Esophagus squamous epithelium (tissue), 5 donors: ENCODE measurements around the gene NEK5. TPM values are rescaled to one million over a fixed set of nuclear protein-coding genes. Genes with fewer than 3 reads are reported as not detected.

Experiments
- DNase-seq: peaks from one replicate; lab custom pipeline; 2025; lab: John Stamatoyannopoulos, UW
- H3K27ac ChIP-seq, 4 donors: fragments of 200-600 bp; sonication (generic); one replicate each; pipeline ENCODE4 v1.5.1; 2016 to 2019; ENCODE audit warnings: mild to moderate bottlenecking in 1 of 4
- H3K27me3 ChIP-seq, 4 donors: fragments of 200-600 bp; sonication (generic); 1 replicate in 3 of 4; 2 replicates in 1 of 4; pipeline versions ENCODE4 v1.5.1 to v1.6.0; 2017 to 2021; ENCODE audit warnings: antibody characterized with exemption in 1 of 4
- H3K36me3 ChIP-seq, 3 donors: fragments of 200-600 bp; sonication (generic); one replicate each; pipeline ENCODE4 v1.5.1; 2016 to 2019
- H3K4me1 ChIP-seq, 3 donors: fragments of 200-600 bp; sonication (generic); one replicate each; pipeline ENCODE4 v1.5.1; 2017 to 2019
- H3K4me3 ChIP-seq, 4 donors: fragments of 200-600 bp; sonication (generic); 1 replicate in 3 of 4; 2 replicates in 1 of 4; pipeline ENCODE4 v1.5.1; 2016 to 2019; ENCODE audit warnings: mild to moderate bottlenecking in 2 of 4, moderate library complexity in 1 of 4
- H3K9me3 ChIP-seq, 3 donors: fragments of 200-600 bp; sonication (generic); one replicate each; pipeline ENCODE4 v1.5.1; 2016 to 2019
- POLR2A ChIP-seq, 4 donors: fragments of 450-650 bp; IDR thresholded peaks; one replicate each; pipeline ENCODE4 v1.6.1; 2017; ENCODE audit warnings: antibody characterized with exemption in 4 of 4, mild to moderate bottlenecking in 4 of 4, moderate library complexity in 3 of 4
- WGBS, 2 donors: methylation state at CpG; one replicate each; pipeline ENCODE4 v1.1.5; 2018; 5-methylcytosine and 5-hydroxymethylcytosine counted together
- intact Hi-C: fragments of 100-400 bp; cut with DNase I; formaldehyde crosslinking; loops from one replicate; pipeline ENCODE4 v1.15.0; 2022
- total RNA-seq, 4 donors: library from RNA; depleted of rRNA; stranded (reverse); fragments of >200 nt; gene quantifications; one replicate each; pipeline ENCODE4 v1.1.0, GENCODE V29; 2016
- TF ChIP-seq, protein P1 (sequence below), 6 experiments: fragments of 450-650 bp in 4 of 6; fragments of 200-600 bp in 2 of 6; sonication (generic) in 2 of 6; IDR thresholded peaks; one replicate each; pipeline ENCODE4 v1.5.1; 2016 to 2019; ENCODE audit warnings: antibody characterized with exemption in 6 of 6, mild to moderate bottlenecking in 4 of 6, moderate library complexity in 4 of 6
- donor health status: DM: yes; HTN: yes; CAD: no.

Gene NEK5
- total RNA-seq, 4 donors from 2014 or later, result 0.18 to 0.38 TPM; not detected in 2

DNA sequence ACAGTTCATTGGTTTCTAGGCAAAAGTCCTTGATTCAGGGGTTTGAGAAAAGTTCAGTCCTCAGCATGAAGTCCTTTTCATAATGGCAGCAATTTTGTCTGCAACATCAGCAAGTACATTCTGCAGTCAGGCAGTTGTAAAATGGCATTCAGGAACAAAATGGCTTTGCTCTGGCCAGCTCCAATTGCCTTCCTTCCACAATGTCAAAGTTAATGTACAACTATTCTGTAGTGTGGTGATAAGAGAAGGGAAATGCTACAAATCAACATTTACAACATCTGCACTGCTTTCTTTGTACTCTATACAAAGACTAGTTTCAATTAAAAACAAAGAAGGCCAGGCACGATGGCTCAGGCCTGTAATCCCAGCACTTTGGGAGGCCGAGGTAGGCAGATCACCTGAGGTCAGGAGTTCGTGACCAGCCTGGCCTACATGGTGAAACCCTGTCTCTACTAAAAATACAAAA, 32.3 kb upstream of the NEK5 start:
- no peak overlapping the region for H3K27ac ChIP-seq
- H3K9me3 ChIP-seq, result no peaks in the 10 kb centered on the region
- TF ChIP-seq, protein P1, sequence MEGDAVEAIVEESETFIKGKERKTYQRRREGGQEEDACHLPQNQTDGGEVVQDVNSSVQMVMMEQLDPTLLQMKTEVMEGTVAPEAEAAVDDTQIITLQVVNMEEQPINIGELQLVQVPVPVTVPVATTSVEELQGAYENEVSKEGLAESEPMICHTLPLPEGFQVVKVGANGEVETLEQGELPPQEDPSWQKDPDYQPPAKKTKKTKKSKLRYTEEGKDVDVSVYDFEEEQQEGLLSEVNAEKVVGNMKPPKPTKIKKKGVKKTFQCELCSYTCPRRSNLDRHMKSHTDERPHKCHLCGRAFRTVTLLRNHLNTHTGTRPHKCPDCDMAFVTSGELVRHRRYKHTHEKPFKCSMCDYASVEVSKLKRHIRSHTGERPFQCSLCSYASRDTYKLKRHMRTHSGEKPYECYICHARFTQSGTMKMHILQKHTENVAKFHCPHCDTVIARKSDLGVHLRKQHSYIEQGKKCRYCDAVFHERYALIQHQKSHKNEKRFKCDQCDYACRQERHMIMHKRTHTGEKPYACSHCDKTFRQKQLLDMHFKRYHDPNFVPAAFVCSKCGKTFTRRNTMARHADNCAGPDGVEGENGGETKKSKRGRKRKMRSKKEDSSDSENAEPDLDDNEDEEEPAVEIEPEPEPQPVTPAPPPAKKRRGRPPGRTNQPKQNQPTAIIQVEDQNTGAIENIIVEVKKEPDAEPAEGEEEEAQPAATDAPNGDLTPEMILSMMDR (IDR thresholded peaks at IDR 0.05), result no peak
- TF ChIP-seq POLR2A (IDR thresholded peaks at IDR 0.05), result no peak
- WGBS, 2 donors, result 74 to 92% methylated on average over 3 of the region's 3 CpGs
- H3K4me1 ChIP-seq, result peaks cover 6 to 35% (median 18%) of the 10 kb centered on the region in 3 donors
- H3K36me3 ChIP-seq, result peaks cover 0 to 8% (median 0%) of the 10 kb centered on the region in 3 donors
- intact Hi-C loops, result no loop called here
- DNase-seq, result no peak
- no peaks in the 10 kb centered on the region for H3K27me3 ChIP-seq
- no peak overlapping the region for H3K4me3 ChIP-seq

DNA sequence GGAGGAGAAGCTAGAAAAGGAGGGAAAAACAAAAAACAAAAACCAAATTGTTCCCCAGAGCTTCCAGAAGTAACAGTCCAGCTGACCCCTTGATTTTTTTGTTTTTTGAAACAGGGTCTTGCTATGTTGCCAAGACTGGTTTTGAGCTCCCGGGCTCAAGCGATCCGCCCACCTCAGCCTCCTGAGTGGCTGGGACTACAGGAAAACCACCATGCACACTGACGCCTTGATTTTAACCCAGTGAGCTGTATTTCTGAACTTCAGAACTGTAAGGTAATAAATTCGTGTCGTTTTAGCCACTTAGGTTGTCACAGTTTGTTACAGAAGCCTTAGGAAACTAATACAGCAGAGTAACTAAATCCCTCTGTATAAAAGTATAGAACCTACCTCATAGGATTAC, 31.6 kb upstream of the NEK5 start:
- TF ChIP-seq POLR2A (IDR thresholded peaks at IDR 0.05), result no peak
- TF ChIP-seq, protein P1 (IDR thresholded peaks at IDR 0.05), result no peak
- Histone ChIP-seq H3K4me1 (peaks cover 6 to 35% (median 18%) of the 10 kb centered on the region in 3 donors), H3K9me3 (no peaks in the 10 kb centered on the region), H3K4me3 (no peak overlapping the region), H3K27ac (no peak overlapping the region), H3K36me3 (peaks cover 0 to 1% (median 0%) of the 10 kb centered on the region in 3 donors), H3K27me3 (no peaks in the 10 kb centered on the region)
- 66 to 70% methylated on average over 6 of the region's 6 CpGs for WGBS, 2 donors
- intact Hi-C loops, result no loop called here
- no peak for DNase-seq

DNA sequence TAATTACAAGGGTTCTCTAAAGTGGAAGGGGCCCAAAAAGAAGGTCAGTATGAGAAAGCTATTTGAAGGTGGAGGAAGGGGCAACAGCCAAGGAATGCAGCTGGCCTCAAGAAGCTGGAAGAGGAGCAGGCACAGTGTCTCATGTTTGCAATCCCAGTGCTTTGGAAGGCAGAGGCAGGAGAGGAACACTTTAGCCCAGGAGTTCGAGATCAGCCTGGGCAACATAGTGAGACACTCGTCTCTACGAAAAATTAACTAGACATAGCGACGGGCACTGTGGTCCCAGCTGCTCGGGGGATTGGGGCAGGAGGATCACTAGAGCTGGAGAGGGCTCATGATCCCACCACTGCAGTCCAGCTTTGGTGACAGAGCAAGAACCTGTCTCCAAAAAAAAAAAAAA, 31.2 kb upstream of the NEK5 start:
- no peaks in the 10 kb centered on the region for H3K36me3 ChIP-seq
- peaks cover 6 to 35% (median 18%) of the 10 kb centered on the region in 3 donors for H3K4me1 ChIP-seq
- 96 to 100% methylated on average over 5 to 6 of the region's 6 CpGs for WGBS, 2 donors
- H3K4me3 ChIP-seq, result peak overlapping the region in 2 of 4 donors; percentile 94 to 99
- no peaks in the 10 kb centered on the region for H3K9me3 ChIP-seq
- DNase-seq, result no peak
- TF ChIP-seq, protein P1 (IDR thresholded peaks at IDR 0.05), result no peak
- TF ChIP-seq POLR2A (IDR thresholded peaks at IDR 0.05), result no peak
- no peaks in the 10 kb centered on the region for H3K27me3 ChIP-seq
- peak overlapping the region in 2 of 4 donors; percentile 75 to 93 for H3K27ac ChIP-seq
- intact Hi-C loops, result no loop called here

DNA sequence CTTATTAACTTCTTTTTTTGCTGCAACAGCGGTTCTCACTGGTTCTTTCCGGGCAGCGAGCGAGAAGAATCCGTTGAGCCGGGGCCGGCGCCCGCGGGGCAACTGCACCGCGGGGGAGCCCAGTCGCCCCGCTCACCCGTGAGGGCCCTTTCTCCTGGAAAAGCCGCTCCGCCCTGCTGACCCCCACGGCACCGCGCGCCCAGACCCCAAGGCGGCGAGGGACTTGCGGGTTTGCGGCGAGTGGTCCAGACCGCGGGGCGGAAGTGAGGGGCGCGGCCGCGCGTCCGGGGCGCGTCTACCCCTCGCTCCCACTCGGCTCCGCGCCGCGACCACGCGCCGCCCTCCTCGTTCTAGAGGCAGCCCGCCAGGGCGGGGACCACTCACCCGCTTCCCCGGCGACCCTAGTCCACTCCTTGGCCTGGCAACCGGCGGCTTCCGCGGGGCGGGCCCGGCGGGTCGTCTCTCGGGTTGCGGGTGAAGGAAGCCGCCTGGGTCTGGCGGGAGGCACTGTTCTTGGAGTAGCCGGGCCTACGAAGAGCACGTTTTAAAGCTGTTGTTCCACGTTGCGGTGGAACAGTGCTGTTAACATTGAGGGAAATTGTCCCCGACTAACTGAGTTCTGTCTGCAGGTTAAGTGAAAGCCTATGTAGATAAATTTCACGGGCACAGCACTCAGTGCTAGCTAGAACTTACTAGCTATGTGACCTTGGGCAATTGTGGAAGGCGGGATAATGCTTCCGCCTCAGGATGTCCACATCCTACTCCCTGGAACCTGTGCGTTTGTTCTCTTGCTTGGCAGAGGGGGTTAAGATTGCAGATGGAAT, 30.5 kb upstream of the NEK5 start, which contains the start of gene NEK3:
Gene NEK3 (minus strand): TSS at position 439 of the 824 bp plus-strand sequence. CDS start 3,406 bp downstream, outside the sequence.
- 11 to 27% methylated on average over 5 to 6 of the region's 74 CpGs for whole genome bisulfite sequencing, 2 donors
- H3K27ac ChIP-seq, result peak within 1 kb of the TSS; percentile 75 to 93 (median 88)
- DNase-seq, result peak; percentile 6
- TF ChIP-seq, protein P1 (IDR thresholded peaks at IDR 0.05), result no peak
- TF ChIP-seq POLR2A (IDR thresholded peaks at IDR 0.05), result peak in 1 of 4 donors; percentile 13
- peaks cover 6 to 35% (median 18%) of the 10 kb centered on the region in 3 donors for H3K4me1 ChIP-seq
- no peaks in the 10 kb centered on the region for H3K27me3 ChIP-seq
- H3K9me3 ChIP-seq, result no peaks in the 10 kb centered on the region
- H3K36me3 ChIP-seq, result no peaks in the 10 kb centered on the region
- H3K4me3 ChIP-seq, result peak within 1 kb of the TSS; percentile 61 to 99 (median 92)
- intact Hi-C loops, result no loop called here

DNA sequence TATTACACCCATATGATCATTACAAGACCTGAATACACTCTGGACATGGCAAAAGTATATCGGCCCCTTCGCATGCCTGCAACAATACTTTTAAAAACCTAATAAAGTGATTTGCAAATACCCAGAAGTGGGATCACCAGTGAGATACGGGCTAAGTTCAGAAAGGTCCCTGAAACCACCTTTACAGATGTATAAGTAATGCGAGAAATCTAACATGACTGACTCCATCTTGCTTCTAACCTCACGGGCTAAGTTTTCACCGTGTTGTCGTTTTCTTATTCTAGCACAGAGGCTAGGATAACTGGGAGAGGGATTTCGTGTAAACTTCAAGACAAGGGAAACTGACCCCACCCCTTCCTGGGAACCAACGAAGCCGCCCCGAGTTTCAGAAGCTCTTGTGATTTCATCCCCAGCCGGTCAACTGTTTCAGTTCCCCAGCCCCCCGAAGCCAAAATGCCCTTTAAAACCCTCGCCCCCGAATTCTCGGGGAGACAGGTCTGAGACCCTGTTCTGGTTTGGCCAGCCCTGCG, 29.8 kb upstream of the NEK5 start:
- Histone ChIP-seq H3K27me3 (no peaks in the 10 kb centered on the region), H3K27ac (peak overlapping the region; percentile 75 to 93 (median 88)), H3K36me3 (no peaks in the 10 kb centered on the region), H3K9me3 (no peaks in the 10 kb centered on the region), H3K4me1 (peaks cover 6 to 35% (median 18%) of the 10 kb centered on the region in 3 donors), H3K4me3 (peak overlapping the region; percentile 61 to 99 (median 92))
- no peak for DNase-seq
- intact Hi-C loops, result no loop called here
- TF ChIP-seq POLR2A (IDR thresholded peaks at IDR 0.05), result no peak
- TF ChIP-seq, protein P1 (IDR thresholded peaks at IDR 0.05), result no peak
- 14% methylated on average over 16 of the region's 17 CpGs for WGBS, 2 donors
